ENCODE data around the gene DENND4A.
"Not testable (repeated sequence)": the region's sequence is repeated elsewhere in the genome, so short reads cannot be mapped to it uniquely, and the experiment has no call there.

Gene DENND4A

DNA sequence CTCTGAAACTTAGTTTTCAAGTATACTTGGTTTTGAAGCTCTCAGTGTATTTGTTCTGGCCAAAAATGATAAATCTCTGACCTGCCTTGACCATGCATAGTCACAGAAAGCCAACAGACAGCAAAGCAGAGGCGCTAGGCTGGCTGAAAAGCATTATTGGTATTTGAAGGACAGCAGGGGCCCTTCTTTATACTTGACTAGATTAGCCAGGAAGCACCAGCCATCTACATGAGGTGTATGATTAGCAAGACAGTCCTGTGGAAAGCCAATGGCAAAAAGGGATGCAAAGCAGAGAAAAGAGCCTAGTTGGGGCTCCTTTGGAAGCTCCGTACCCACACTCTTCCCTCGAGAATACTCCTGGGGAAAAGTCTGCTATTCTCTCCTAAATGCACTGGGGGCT lies 162.5 kb downstream of the DENND4A start:
- no peak for DNase-seq

DNA sequence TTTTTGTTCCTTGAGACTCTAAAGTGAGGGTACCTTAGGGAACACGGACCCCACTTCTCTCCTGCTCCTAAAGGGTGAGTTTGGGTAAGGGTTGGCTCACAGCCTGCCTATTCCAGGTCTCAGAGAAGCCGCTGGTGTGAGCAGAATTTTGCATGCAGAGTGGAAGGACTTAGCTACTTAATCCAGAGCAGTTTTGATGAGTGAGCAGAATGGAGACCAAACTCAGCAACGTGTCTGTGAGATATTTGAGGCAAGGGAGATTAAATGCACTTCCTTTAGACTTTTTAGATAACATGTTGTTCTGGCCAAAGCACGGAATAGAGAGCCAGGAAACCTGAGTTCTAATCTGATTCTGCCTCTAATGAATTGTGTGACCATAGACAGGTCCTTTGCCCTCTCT lies 165.2 kb downstream of the DENND4A start:
- DNase-seq = no peak

DNA sequence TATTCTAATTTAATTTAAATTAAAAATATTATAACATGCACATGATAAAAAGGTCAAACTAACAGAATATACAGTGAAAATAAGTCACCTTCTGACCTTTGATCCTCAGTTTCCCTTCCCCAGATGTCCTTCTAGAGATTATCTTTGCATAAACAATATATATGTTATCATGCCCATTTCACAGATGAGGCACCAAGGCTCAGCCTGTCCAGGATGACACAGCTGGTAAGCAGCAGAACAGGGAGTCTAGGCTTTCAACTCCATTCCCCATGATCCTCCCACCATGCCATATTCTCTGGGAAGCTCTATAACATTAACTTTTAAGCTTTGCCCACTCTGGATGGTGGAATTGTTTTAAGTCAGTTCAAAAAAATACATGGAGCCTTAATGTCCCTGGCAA lies 169.0 kb downstream of the DENND4A start:
- DNase-seq = no peak

DNA sequence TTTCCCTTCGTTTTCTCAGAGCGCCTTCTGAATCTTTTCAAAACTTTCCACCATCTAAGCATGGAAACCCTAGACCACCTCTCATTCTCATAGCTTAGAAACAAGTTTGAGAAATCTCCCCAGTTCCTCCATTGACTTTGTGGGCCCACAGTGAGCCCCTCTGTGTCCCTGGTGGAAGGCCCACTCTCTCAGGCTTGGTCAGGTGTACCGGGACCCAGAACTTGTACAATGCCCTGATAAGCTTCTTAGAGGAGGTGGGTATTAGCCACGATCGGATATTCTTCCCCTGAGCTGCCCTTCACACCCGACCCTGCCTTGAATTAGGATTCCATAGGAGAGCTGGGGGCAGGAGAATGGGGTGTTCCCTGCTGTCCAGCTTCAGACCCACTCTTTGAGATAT lies 170.5 kb downstream of the DENND4A start, which contains the start of gene SLC24A1:
Gene SLC24A1 (plus strand): TSS at position 301 of the 400 bp plus-strand sequence. CDS start 2,143 bp downstream, outside the sequence.
- DNase-seq = no peak

DNA sequence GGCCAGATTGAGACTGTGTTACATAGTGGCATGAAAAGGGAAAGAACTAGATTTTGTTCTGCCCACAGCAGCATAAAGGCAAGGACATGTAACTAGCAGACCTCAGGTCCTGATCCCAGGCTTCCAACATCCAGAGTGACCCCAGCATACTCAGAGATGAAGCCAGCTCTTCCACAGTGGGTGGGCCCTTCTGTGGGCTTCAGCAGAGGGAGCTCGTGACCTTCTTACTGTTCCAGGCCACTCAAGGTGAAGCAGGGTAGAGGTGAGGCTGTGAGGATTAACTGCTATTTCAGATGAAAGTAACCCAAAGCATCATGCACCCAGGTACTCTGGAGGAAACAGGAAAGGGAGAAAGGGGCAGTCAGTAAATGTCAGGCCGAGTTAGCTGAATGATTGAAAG lies 171.3 kb downstream of the DENND4A start:
- DNase-seq = no peak

DNA sequence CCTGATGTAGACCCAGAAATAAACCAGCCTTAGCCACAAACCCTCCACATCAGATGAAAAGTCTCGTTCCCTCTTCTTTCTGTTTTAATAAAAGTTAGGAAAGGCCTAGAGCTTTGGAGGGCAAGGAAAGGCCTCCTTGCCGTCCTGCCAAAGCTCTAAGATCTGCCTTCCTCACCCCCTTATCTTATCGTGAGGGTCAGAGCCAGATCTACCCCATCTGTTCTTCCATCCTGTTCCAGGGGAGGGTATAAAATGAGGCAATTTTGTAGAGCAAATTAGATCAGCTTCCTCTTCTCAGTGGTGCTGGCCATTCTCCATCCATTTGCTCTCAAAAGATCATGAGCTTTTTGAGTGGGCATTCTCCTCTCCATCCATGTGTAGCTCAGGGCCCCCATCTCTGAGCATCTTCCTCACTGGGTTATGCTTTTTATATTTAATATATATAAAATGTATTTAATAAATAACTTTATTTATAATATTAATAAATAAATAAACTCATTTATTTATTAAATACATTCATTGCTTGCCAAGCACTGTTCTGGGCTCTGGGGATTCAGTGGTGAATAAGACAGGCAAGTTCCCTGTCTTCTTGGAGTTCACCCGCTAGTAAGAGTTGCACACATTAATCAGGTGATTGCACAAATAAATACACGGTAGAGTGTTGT lies 172.3 kb downstream of the DENND4A start:
- DNase-seq = no peak

DNA sequence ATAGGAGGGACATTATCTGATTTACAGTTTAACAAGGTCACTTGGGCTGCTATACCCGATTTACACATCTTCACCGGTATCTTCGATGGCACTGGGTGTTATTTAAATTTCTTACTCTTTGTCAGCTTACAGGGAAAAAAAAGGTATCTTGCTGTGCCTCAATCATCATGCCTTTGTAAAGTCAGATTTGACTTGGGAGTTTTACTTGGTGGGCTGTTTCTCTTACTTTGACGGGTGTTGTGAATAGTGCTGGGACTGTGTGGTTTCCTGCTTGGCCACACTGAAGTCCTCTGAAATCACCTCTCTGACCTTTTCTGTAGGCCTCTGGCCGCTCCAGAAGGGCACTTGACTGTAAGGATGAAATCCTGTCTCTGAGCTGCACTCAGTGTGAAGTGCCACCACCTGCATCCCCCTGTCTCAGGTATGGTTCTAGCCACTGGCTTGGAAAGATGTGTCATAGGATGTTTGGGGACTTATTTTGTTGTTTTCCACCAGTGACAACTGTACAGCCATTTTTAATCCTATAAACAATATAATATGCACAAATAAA lies 173.5 kb downstream of the DENND4A start:
- no peak for DNase-seq

DNA sequence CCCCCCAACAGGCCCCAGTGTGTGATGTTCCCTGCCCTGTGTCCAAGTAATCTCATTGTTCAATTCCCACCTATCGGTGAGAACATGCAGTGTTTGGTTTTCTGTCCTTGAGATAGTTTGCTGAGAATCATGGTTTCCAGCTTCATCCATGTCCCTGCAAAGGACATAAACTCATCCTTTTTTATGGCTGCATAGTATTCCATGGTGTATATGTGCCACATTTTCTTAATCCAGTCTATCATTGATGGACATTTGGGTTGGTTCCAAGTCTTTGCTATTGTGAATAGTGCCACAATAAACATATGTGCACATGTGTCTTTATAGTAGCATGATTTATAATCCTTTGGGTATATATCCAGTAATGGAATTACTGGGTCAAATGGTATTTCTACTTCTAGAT lies 176.2 kb downstream of the DENND4A start:
- not testable (repeated sequence) for DNase-seq

DNA sequence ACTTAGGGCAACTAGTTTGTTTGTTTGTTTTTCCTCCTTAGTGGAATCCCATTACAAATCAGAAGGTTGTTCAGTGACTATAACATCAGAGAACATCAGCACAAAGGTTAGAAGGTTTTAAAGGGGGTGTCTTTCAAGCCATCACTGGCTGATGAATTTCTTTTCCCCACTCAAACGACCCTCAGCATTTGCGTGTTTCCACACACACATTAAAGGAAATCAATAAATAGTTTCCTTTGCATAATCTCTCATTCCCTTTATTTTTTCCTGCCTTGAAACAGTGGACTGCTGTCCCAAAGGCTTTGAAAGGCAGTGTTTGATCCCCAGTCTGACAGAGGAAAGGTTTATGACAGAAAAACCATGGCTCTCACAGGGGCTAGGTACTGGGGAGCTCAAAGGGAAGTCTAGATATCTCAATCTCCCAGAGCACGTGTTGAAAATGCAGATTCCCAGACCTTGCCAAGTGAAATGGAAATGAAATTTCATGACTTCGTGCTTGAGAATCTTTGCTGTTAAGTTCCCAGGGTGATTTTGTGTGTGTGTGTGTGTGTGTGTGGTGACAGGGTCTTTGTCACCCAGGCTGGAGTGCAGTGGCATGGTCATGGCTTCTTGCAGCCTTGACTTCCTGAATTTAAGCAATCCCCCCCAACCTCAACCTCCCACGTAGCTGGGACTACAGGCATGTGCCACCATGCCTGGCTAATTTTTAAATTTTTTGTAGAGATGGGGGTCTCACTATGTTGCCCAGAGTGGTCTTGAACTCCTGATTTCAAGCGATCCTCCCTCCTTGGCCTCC lies 178.9 kb downstream of the DENND4A start:
- DNase-seq = no peak

DNA sequence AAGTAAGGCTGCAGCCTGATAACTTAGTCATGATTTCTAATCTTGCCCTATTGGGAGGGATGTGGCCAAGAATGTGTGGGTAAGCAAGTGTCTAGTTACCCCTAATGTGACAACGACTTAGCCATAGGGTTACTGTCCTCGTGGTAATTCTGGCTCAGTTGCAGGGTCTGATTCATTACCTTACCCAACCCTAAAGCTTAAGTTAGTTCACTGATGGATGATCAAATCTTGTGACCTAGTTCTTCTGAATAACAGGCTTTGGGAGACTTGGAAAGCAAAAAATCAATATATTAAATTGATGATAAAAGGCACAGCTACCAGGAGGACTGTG lies 179.5 kb downstream of the DENND4A start:
- DNase-seq = no peak

DNA sequence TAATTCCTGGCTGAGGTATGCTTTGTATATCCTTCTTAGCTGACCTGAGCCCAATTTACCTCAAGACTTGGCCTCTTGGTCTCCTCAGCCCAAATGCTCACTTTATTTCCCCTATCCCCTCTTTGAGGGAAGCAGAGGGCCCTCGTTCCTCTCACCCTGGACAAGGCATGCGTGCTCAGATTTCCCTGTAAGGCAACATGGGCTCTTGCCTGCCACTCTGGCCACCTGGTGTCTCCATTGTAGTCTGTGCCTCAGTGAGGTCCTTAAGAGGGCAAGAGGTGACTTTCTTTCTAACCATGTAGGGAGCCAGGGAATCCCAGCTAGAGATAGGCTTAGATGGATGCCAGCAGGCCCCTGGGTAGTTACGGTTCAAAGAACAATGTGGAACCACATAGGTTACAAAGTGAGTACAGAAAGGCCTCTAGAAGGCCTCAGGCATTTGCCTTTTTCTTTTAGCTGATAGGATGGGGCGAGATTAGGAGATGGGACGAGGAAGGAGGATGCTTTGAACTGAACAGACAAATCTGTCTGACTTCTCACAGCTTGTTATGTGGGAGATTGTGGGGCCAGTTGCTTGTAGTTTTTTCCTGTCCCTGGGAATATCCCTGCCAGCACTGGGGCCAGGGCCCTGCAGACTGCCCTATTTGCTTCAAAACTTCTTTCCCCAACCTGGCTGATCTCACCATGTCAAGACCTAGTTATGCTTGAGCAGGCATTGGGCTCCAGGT lies 180.0 kb downstream of the DENND4A start:
- DNase-seq = no peak

DNA sequence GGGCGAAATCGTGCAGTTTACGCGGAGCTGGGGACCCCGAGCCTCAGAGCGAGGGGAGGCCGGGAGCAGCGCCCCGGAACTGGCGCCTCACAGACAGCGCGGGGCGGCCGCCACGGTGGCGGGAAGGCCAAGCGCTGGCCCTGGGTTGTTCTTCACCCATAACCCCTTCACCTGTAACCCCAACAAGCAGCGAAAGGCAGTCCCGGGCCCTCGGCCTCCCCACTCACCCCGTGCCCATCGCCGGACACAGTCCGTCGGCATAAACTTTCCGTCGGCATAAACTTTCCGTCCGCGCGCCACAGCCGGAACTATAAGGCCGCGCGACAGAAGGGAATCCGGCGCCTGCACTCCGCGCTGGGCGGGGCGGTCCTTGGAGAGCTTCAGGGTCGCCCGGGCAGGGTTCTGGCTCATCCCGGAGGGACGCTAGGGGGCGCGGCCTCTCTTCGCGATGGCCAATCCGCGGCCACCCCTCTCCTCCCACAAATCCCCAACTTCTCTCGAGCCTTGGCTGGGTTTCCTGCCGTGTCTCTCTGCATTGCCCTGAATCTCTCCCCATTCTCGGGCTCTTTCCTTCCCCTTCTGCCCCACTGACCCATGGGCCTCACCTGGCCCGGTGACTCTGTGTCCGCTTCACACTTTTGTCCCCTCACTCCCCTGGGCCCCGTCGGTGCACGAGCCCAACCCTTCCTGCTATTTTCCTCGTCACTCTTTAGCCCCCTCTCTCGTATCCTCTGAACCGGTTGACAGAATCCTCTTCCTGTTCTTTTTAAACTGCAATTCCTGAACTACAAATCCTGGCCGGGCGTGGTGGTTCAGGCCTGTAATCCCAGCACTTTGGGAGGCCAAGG lies 181.0 kb downstream of the DENND4A start, which contains the start of gene INTS14:
Gene INTS14 (minus strand): TSS at position 261 of the 848 bp plus-strand sequence. CDS start 3,751 bp downstream, outside the sequence.
- peak; percentile 93 for DNase-seq

Data from activated CD4-positive, alpha-beta T cell treated with anti-CD3 and anti-CD28 coated beads, Interleukin-2, amount 50 U/mL, for 1 hour (primary cell).